Myocyte (in vitro differentiated cells): ENCODE results near the gene ZSWIM6. TPM values are rescaled to one million over a fixed set of nuclear protein-coding genes. Genes with fewer than 3 reads are reported as not detected.

ENCODE experiments used
- DNase-seq: peaks from one replicate; pipeline ENCODE4 v3.0.0-alpha.2; 2012; ENCODE audit warnings: low read depth
- total RNA-seq: library from RNA; depleted of rRNA; stranded (reverse); fragments of >200 nt; gene quantifications from 2 replicates; pipeline ENCODE4 v1.2.3, GENCODE V29; 2014

The ZSWIM6 gene
- total RNA-seq, 1 donor from 2014 or later, result 9.7 TPM

GRCh38 chr5:61330845-61331406, 1.1 kb upstream of the ZSWIM6 start:
- DNase-seq, result peak; percentile 81

GRCh38 chr5:61332358-61332749, 296 bp downstream of the ZSWIM6 start:
- peak; percentile 44 for DNase-seq

DNA sequence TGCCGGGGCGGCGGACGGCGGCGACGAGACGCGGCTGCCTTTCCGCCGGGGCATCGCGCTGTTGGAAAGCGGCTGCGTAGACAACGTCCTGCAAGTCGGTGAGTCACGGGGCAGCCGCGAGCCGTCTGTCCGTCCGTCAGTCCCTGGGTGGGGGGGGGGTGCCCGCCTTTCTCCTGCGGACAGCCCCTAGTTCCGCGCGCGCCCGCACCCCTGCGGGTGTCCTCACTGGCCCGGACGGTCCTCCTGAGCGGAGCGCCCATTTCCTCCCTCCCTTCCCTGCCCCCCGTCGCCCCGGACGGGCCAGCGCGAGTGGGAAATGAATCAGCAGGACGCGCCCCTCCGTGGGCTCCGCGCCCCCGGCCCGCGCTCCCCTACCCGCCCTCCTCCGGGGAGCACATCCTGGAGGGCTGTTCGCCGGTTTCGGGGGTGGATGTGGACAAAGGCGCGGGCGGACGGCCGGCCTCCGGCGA, 828 bp downstream of the ZSWIM6 start:
- peak; percentile 62 for DNase-seq

GRCh38 chr5:61333321-61333953, 1.4 kb downstream of the ZSWIM6 start:
- peak; percentile 62 for DNase-seq

DNA sequence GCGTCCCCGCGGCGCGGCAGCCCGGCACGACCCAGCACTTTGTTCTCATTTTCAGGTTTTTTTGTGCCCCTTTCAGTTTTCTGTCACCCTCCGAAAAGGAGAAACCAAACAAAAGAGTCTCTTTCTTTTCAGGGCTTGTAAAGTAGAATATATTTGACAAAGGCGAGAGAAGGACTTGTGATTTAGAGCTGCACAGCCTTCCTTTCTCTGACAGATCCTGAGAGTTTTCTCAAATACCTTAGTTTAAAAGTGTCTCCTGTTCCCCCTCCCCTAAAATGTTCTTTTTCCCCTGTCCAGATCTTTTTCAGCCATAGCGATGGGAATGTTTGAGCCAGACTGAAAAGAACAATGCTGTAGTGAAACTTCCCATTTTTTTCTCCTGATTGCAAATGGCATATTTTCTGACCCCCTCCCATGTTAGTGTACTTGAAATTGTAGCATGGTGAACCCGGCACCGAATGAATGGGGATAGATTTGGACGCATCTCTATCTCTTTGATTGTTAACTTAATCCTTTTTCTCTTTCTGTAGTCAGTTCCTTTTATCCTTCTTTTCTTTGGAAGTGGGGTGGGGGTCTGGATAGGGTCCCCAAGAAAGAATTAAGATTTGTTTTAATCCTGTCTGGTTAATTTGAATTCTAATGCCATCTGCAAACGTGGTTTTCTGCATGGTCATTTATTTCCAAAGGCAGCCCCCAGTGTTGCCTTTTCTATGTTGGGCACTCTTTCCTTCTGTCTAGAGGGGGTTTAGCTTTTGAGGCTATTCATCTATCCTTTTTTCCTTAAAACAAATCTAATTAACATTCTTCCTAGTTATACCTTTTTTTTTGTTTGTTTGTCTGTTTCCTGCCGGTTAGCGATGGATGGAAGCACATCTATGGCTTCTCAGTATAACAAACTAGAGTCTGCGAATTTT, 2.2 kb downstream of the ZSWIM6 start:
- DNase-seq, result no peak

DNA sequence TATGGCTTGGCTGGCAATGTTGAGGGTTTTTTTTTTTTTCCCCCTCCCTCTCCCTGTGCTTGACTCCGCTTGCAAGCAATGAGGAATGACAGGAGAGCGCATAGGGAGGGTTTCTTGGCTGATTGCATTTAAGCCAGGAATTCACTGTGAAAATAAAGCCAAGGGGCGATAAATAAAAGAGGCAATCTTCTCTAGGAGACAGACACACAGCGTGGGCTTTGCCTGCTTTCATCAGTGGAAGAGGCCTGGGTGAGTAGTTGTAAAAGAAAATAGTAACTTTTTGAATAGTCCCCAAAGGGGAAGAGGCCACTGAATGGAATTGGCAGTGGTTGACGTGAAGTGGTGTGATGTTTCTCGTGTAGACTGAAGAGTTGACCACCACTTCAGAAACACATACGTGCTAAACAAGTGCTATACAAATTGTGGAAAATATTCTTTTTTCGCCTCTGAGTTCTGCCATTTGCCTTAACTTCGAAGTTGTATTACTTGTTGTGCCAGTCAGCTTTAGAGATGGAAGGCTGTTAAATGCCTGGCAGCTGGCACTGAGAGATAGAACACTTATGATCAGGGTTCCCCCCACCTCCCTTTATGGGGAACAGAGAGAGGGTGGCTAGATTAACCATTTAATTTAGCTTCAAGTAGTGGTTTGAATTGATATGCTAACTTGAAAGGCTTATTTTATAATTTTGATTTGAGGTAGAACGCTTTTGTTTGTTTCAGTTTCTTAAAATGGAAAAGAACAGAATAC, 3.0 kb downstream of the ZSWIM6 start:
- DNase-seq, result peak; percentile 41

GRCh38 chr5:61339764-61340163, 7.7 kb downstream of the ZSWIM6 start:
- DNase-seq, result no peak

GRCh38 chr5:61340775-61341361, 8.8 kb downstream of the ZSWIM6 start:
- DNase-seq, result no peak

- DNase-seq, result peak; percentile 58
Measured at GRCh38 chr5:61342071-61342501, 10.0 kb downstream of the ZSWIM6 start.

DNA sequence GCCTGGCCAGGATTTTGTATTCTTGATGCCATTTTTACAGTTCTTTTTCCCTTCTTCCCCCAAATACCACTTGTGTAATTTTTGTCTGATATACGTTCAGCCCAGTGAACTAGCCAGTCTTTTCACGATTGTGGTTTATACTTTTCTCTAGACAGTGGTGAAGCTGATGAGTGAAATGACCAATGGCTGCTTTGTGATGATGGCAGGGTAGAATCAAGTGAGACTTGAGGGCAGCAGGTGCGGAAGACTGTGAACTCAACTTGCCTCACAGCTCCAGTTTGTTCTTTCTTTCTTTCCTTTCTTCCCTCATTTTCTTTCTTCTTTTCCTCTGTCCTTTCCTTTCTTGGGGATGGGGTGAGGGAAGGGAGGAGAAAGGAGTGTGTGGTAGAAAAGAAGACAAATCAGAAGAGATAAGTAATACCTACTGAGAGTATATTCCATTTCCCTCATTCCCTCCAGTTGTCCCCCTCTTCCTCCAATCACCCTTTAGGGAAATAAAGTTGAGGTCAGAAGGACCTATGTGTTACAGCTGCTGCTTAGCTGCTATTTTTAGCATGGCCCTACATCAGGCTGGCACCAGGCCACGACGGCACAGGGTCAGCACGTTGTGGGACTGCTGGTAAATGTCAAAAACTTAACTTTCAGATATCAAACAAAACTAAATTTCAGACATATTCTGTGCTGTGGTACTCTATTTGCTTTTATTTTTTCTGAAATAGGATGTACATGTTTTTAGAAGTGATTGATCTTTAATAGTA, 12.3 kb downstream of the ZSWIM6 start:
- DNase-seq, result peak; percentile 70

- no peak for DNase-seq
Measured at GRCh38 chr5:61346511-61346910, 14.5 kb downstream of the ZSWIM6 start.

DNA sequence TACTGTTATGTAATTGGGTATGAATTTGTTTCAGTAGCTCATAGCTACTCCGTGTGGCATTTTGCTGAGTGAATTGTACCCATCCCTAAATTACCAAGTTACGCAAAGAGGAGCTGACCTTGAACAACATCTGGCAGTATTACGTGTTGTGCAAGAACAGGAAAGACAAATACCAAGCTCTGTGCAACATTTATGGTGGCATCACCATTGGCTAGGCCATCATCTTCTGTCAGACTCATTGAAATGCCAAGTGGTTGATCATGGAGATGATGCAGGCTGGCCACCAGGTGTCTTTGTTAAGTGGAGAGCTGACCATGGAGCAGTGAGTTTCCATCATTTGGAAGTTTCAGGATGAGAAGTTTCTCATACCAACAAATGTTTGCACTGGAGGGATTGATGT, 15.0 kb downstream of the ZSWIM6 start:
- DNase-seq, result no peak

DNA sequence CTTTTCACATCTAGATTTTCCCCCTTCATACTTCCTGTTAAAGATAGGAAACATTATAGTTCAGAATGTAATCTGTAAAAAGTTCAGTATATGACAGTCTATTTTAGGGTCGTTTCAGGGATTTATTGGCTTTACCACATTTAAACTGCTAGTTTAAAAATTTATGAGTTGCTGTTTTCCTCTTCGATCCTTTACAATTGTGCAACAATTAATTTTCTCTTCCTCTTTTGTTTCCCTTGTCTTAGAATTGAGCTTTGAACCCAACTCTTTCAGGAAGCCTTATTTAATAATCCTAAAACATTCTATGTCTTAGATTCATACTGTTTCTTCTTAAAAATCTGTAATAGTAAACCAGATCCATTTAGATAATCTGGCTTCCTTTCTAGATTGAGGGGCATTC, 16.4 kb downstream of the ZSWIM6 start:
- no peak for DNase-seq

GRCh38 chr5:61349935-61350334, 17.9 kb downstream of the ZSWIM6 start:
- peak; percentile 38 for DNase-seq

- no peak for DNase-seq
Measured at GRCh38 chr5:61350535-61350934, 18.5 kb downstream of the ZSWIM6 start.

GRCh38 chr5:61351733-61352132, 19.7 kb downstream of the ZSWIM6 start:
- no peak for DNase-seq

DNA sequence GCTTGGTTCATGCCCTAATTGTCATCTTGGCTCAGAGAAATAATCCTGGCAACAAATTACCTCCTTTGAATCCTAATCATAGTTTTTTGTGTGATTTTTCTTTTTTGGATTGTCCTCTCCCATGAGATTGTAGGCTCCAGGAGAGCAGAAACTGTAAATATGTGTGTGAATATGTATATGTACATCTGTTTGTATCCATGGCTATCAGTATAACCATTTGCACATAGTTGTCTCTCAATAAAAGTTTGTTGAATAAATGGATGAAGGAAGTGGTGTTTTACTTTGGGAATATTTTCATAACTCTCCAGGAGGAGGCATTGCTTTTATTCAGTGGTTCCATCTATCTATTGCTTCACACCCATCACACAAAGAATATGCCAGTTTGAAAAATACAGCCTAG, 20.1 kb downstream of the ZSWIM6 start:
- DNase-seq, result no peak

GRCh38 chr5:61352612-61353156, 20.6 kb downstream of the ZSWIM6 start:
- no peak for DNase-seq

GRCh38 chr5:61353293-61353692, 21.2 kb downstream of the ZSWIM6 start:
- no peak for DNase-seq

DNA sequence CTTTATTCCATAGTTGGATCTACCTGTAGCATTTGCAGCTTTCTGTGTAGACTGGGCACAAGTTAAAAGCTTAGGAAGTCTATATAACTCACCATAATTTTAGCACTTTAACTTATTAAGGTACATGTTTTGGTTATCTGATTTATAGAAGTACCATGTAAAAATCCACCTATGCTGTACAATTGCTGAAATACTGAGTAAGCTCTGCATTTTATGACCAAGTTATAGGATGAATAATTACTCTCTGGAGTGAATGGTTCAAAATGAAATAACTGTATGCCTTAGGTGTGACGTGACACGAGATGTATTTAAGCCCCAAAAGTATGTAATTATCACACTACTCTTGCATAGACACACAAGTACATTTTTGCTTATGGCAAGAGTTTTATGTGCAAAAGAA, 22.1 kb downstream of the ZSWIM6 start:
- DNase-seq, result no peak
